HG03575 (cell line): ENCODE measurements around the gene CRNKL1.

Source experiments
- ATAC-seq: cut with Tn5 transposase; IDR thresholded peaks from one replicate; pipeline ENCODE4 v1.9.1; 2021; ENCODE audit not compliant: unreplicated experiment, insufficient number of reproducible peaks, low FRiP score; ENCODE audit errors: extremely low read depth

CRNKL1 gene

DNA sequence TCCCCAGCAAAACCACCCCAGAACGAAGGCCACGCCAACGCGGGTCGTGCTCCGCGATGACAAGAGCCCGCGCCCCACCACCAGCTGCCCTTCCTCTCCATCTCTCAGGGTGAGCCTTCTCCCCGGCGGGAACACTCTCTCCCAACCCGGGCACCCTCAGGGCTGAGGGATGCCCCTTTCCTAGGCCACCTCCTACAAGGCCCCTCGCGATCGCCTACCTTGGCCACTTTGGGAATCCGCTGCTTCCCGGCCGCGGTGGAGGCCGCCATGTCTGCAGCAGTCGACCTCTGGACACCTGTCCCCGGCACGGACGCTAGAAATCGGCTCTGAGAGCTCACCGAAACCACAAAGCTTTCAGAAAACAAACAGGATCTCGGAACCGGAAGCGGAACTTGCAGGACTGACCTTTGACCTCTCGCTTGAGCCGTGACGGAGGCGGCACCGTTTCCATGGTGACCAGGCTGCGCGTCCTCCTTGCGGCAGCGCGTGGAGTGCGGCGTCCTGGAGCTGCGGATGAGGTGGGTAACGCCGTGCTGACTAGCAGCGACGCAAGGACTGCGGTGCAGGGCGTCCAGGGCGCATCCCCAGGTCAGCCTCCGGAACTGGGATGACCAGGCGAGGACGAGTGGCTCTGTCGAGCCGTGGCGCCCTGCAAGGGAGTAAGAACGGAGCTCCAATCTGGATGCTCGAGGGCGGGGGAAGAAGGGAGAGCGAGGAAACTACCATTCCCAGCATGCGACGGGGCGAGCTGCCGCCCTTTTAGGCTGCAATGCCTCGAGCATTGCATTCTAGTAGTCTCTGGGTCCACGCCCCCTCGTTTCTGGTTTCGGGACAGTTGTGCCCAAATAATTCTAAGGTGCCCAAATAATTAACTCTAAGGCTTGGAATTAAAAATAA lies at the start of gene CRNKL1, which contains the start of gene CFAP61:
Gene CRNKL1 (minus strand): TSS at position 393 of the 897 bp plus-strand sequence. CDS start 124 bp downstream, at position 269.
Gene CFAP61 (plus strand): TSS at position 459 of the 897 bp plus-strand sequence. CDS start 4,122 bp downstream, outside the sequence.
- ATAC-seq = peak; percentile 69

DNA sequence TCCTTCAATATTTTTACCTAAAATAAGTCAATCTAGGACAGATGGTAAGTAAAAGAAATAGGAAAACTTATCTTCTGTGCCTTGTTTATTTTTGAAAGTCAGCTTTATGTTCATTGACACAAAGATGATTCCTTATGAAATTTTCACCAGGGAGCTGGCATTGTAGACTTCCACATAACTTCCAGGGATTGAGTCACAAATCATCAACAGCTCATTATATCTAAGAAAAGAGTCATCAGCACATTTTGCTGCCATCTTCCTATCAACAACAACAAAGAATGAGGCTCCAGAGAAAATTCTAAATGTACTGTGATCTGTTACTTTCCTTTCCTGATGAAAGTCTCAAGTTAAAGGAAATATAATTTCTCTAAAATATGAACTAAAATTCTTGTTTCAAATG lies 48.6 kb upstream of the CRNKL1 start:
- no peak for ATAC-seq

DNA sequence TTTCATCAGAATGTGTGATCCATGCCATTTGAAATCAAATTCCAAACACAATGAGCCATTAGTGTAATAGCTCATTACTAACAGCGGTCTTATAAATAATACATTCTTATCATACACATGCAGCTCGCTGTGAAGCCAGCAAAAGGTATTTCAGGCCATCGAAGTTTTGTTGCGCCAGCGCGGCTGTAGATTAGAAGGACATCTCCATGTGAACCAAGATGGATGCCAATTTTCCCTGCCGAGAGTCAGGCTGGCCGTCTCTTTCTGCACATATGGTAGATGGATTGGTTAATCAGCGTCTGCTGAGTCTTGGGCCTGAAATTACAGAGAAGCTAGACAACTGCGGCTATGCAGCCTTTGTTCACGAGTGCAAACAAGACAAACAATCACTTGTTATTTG lies 44.2 kb upstream of the CRNKL1 start:
- no peak for ATAC-seq

DNA sequence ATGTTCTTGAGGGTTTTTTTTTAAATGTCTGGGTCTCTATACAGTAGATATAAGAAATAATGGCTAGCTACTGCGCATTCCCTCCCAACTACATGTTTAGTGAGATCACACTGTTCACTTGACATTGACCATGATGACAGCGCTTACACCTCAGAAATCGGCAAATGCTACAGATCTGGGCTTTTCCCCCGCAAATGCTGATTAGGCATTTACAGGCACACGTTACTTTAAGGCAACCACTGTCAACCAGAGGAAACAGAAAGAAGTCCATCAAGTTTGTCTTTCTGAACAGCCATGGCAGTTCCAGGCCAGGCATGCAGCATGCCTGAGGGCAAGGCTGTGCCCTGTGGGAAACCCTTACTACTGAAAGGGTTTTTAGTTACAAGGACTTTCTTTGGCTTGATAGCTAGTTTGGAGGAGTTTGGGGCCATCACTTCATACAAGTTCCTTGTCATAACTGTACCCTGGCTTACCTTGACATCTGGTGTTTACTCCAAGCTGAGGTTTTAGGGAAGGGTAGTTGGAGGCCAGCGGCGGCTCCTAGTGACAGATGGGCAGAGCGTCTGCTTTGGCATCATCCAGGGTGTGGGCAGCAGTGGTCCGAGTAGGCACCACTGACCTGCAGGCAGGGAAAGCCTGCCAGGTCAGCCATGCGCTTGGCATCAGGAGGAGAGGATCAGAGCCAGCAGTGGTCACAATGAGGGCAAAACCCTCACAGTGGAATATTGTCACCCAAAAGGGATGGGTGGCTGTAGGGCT lies 43.0 kb upstream of the CRNKL1 start:
- ATAC-seq = no peak

DNA sequence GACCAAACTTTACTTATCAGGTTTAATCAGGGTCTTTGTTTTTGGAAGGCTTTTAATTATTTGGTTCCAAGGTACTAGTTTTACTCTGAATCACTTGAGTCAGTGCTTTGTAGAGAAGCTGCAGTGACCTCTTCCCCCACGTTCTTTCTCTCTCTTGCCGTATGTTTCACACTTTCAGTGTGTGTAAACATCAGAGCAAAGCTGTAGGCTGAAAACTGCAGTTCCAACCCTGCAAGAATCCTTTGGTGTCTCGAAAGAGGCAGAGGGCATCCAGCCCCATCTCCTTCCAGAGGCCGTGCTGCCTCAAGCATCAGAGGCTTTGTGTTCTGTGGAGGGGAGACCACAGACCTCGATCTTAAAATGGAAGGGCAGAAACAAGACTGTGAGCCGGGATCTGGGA lies 42.1 kb upstream of the CRNKL1 start:
- ATAC-seq = no peak

DNA sequence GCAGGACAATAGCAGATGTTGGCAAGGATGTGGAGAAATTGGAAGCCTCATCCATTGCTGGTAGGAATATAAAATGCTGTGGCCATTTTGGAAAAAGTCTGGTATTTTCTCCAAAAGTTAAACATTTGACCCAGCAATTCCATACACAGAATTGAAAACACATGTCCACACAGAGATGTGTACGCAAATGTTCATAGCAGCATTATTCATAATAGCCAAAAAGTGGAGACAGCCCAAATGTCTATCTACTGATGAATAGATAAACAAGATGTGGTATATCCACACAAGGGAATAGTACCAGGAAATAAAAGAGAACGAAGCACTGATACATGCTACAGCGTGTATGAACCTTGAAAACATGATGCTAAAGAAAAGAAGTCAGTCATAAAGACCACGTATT lies 40.6 kb upstream of the CRNKL1 start:
- no peak for ATAC-seq

DNA sequence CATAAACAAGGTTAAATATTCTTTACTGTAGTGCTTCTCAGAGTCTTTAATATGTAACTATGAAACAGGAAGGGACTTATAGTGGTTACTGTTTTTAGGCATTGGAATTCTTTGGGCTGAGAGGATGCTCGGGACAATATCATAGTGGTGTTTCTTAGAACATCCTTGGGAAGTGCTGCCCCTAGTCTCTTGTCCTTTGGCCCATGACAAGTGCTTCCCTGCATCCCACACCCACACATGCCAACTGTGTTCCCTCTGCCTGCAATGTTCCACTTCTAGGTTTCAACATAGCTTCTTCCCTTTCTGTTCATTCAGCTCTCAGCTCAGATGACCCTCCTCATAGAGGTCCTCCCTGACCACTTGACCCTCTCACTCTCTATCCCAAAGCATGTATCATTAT lies 37.7 kb upstream of the CRNKL1 start:
- ATAC-seq = no peak

DNA sequence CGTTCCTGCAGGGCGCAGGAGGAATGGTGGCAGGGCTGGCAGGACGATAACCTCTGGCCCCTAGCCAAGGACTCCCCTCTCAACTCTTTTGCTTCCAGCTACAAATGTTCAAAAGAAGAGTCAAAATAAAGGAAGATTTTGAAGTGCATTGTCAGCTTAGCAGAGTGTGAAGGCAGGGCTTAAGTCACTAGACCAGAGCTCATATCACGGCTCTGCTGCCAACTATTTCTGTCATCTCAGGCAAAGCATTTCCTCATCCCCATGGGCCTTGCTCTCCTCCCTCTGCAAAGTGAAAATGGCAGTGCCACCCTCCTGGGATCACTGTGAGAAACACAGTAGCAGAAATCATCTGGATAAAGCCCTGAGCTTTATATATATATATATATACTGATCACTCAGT lies 36.8 kb upstream of the CRNKL1 start:
- ATAC-seq = no peak

DNA sequence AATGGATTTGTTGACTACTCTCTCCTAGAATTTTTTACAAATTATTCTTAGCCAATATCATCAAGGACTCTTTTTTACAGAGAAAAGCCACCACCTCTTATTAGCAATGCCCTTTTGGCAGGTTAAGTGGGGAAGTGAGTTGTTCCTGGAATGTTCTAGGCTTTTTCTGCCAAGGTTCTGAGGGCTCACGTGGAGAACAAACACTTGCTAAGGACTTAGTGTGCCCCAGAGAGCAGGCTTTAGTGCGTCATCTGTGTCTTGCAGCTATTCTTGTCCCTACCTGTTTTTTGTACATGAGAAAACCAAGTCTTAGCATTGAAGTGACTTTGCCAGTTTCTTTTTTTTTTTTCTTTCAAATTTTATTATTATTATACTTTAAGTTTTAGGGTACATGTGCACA lies 33.5 kb upstream of the CRNKL1 start:
- no peak for ATAC-seq

DNA sequence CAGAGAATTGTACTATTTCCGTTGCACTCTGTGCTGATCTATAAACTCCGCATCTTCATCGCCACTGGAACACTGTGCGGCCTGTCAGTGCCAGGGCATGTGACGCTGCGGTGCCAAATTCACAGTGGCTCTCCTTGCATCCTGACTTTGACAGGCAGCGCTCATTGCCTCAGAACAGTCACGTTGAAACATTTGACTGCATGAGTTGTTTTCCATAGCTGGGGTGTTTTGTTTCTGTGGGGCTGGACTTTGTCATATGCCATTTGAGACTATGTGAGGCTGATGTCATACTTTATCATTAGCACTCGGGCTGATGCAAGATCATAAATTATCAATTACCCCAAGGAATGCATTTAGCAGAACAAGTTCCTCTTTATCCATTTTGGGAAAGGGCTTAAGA lies 32.8 kb upstream of the CRNKL1 start:
- ATAC-seq = no peak

DNA sequence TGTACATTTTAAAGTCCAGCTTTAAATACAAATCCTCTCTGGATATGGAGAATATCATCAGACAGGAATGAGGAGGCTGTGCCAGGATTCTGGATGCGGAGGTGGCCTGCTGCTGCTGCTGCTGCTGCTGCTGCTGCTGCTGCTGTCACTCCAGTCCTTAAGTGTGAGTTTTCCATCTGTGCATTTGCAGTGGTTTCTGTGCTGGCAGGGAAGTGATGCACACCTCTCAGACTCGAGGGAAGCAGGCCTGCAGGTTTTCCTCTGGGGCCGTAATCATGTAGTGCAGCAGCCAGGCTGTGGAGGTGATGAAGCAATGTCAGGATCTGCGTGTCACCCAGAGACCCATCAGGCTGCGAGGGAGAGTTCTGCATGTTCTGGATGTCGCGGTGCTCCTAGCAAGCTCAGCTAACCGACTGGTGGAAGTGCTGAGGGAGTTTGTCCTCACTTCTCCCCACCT lies 32.1 kb upstream of the CRNKL1 start:
- no peak for ATAC-seq

DNA sequence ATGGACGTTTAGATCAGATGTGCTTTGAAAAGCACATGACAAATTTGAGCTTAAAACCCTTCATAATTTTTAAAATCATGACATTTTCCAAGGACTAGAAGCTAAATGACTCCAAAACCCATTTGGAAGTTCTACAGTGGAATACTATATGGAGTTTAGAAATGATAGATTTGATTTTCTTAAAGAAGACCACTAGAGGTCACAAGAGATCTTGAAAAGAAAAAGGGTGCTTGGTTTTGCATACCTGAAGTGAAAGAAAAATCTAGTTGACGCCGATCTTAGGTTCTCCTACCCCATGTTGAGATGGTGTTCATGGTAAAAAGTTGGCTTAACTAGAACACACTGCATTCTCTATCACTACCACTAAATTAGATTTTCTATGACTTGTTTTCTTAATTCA lies 31.5 kb upstream of the CRNKL1 start:
- ATAC-seq = peak; percentile 77

DNA sequence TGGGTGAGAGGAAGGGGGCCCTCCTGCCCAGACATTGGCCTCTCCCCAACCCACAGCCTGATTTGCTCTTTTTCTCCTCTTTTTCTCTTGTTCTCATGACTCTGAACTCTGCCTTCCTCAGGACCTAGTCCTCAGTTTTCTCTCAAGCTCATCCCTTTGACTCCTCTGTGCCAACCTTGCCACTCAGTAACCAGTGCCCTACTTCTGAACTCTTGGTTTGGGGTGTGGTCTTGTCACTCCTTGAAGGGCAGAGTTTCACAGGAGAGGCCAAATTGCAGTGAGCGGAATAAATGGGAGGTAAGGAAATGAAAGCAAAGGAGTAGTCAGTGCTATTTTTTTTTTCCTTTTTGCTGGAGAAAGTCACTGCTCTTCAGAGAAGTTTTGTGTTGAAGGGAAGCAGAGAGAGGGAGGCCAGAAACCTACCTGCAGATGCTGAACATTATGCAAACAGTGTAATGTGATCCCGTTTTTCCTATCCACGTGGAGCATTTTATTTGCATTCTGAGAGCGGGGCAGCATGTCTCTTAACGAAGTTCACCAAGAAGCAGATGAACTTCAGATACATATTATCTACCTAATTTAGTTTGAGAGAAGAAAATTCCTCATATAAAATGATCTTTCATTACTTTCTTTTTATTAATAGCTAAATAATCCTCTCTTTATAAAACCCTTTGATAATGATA lies 27.0 kb upstream of the CRNKL1 start:
- ATAC-seq = no peak

DNA sequence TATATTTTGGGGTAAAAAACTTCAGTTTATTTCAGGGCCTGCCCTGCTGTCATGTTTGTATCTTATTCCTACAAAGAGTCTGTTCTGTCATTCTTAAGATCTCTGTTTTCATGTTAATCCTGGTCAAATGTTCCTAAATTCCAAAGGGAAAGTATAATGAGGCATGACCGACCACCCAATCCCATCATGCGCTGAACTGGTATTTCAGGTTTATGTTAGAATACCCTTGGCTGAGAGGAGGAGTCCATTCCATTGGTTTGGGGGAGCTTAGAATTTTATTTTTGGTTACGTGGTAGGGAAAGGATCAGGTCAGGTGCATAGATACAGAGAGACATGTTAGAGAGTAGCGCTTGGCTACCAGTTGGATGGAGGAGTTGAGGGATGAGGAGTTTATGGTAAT lies 25.8 kb upstream of the CRNKL1 start:
- ATAC-seq = no peak

DNA sequence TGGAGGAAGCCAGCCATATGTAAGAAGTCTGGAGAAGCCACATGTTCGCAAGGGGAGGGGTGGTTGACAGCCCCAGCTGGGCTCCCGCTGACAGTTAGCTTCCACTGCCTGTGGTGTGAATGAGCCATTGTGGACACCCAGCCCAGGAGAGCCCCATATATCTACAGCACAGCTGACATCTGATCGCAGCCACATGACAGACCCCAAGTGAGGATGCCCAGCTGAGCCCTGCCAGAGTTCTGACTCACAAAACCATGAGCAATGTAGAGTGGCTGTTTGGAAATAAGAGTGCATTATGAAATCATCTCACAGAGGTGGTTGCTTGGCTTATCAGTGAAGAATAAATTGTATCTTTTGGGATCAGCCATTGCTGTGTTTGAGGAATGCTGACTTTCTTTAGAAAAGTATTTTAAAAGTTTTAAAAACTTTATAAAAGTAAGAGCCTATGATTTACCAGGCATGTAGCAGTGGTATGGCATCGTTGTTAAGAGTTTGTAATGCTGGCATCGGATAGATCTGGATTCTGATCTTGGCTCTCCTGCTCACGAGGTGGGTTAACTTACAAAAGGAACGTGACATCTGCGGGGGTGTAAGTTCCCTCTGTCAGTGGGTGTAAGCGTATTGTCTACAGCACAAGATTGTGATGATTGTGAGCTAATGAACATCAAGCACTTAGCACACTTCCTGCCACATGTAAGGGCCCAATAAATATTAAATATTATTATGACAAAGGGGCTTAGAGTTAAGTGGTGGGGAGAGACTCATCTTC lies 24.2 kb upstream of the CRNKL1 start:
- no peak for ATAC-seq

DNA sequence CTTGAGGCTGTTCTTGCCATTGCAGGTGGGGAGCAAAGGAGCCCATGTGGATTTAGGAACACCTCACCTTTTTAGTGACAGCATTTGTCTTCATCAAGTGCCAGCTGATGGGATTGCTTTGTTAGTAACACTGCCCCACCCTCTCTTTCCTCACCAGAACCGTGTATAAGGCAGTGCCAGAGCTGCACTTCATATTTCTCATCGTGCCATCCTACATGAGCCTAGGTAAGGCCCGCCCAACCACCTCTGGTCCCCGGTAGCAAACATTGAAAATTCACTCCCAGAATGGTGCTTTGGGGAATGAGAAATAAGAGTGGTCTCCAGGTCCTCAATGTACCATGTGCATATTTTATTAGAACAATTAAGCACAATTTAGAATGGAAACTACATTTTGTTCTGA lies 22.8 kb upstream of the CRNKL1 start:
- ATAC-seq = no peak

DNA sequence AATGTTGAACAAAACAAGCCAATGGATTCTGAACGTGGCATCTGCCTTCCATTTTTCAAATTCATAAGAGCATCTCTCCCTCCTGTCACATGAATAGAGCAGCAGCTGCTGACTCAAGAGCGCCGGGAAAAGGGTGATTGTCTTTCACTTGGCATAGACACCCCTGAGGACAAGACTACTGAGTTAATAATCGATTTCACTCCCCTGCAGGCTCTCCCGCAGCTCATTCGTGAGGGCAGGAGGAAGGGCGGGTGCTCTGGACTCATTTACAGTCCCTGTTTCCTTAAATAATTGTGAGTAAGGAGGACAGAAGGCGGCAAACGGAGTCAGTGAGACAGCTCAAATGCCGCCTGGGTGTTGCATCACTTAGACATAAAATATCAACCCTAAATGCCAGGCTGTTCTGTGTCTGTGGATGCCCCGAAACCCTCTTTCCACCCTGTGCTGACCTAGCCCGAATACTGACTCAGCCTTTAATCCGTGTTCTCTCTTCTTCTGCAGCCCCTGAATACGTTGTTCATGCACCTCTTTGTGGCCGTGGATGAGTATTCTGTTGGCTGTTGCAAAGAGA lies 21.6 kb upstream of the CRNKL1 start:
- no peak for ATAC-seq

DNA sequence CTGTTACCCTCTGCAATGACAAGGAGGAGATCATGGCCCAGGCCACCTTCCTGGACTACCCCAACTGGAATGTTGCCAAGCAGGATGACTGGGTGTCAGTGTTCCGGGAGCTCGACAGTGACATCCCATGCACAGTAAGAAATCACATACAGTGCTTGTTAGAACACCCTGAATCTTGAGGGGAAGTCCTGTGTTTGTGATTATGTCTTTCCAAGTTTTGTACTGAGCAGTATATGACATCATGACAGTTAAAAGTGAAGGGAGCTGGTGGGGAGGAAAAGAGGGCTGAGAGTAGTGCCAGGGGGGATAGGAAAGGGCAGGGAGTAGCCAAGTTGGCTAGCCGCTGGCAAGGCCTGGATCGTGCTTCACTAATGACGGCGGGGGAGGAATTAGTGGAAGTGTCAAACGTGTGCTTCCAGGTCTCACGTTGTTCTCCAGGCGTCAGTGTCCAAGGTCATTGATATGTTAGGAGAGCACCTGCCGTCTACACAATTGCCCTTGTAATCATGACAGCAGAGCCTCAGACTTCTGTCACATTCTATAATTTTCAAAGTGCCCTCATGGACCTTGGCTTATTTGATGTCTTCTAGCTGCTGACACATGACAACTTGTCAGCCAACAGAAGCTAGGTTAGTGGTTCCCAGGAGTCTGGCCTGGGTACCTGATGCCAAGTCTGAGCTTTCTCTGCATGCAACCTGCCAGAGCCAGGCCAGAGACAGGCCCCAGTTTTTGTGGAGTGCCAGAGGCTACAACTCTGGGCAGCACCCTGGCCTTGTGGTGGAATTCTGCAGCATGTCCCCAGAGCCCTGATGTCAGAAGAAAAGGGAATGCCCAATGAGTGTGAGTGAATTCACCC lies 18.8 kb upstream of the CRNKL1 start:
- ATAC-seq = no peak
